ENCODE measurements around the gene EPHA5. TPM values are rescaled to one million over a fixed set of nuclear protein-coding genes. Genes with fewer than 3 reads are reported as not detected.

EPHA5 gene
- not detected for total RNA-seq

DNA sequence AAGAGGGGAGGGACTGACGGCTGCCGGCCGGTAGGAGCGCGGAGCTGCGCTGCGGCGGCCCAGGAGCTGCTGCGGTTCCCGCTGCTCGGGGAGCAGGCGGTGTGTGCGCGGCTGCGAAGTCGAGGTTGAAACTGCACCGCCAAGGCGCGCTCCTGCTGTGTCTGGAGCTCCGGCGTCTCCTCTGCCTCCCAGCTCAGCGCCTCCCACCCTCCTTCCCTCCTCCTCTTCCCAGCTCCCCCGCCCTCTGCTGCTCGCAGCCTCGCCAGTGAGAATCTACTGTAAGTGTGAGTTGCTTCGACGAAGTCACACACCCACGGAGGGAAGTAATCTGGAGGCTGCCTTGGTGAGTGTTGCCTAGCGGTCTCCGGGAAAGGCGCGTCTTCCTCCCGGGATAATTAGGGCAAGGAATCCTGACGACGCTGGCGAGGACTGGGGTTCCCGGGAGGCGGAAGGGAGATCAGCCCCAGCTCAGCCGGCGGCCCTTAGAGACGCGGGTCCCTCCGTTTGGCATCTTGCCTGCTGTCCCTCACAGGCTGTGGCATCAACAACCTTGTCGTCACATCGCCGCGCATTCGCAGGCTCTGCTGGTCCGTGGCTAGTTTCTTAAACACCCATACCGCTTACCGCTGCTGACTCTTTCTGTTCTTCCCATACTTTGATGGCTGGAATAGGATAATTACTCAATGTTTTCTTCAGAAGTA is at the start of gene EPHA5:
EPHA5 (minus strand) TSS at position 159 of the 701 bp plus-strand sequence. CDS start 747 bp downstream, outside the sequence.
- ATAC-seq, result peak; percentile 56

DNA sequence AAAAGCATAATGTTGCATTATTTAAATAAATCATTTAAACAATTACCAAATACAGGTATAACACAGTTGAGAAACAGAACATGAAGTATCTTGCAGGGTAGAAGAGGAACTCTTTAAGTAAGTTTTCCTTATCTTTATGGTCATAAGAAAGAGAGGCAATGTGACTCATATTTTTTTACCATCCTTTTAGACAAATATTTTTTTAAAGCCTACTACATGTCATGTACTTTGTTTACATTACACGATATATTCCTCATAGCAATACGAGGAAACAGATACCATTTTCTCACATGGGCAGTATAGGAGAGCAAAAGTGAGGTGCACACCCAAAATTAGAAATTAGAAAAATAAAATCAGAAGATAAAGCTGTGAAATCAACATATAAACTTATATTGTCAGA is 49.3 kb upstream of the EPHA5 start:
- no peak for ATAC-seq

DNA sequence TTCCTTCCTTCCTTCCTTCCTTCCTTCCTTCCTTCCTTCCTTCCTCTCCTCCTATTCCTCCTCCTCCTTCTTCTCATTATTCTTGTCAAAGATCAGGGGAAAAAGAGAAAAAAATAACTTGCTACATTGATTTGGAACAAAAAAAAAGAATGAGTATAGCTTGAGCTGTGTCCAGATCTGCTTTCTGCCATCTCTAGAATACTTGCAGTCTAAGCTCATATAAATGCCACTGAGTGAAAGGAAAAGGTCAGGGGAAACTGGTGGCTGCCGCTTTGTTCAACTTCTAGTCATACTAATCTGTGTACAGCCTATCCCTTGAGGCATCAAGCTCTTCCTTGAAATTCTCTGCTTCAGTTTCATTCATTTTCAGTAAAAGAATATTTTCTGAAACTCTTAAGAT is 28.3 kb upstream of the EPHA5 start:
- ATAC-seq, result no peak

DNA sequence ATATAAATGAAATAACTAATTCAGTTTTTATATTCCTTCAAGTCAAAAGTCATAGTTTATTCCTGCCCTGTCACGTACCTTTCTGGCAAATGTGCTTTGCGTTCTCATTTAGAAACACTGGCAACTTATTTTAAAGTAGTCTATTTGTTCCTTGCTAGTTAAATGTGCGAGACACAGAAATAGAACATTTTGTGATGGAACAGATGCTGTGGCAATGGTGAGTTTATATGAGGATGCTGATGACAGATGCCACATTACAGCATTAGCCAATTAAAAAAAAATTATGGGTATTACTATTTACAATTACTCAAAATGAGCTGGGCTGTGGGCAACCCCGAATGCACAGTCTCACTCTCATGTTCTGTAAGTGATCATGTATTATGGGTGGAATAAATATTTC is 26.1 kb upstream of the EPHA5 start:
- no peak for ATAC-seq

DNA sequence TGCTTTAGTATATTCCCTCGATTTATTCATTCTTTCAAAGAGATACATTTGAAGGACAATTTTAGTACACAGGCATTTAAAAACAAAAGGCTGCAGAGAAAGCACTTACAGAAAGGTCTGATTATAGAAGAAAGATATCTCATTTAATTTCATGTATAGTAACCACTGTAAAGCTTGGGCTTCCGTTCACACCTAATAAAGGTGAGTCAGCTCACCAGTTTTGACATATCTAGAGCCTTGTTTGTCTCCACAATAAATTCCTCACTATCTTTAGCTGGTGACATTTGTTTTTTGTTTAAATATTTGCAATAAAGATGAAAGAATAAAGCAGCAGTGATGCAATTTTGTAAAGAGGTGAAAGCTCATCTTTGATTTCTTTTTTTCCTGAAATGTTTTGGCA is 1.1 kb upstream of the EPHA5 start:
- no peak for ATAC-seq

GRCh38 chr4:65670020-65670330 is 314 bp downstream of the EPHA5 start:
- ATAC-seq, result no peak

GRCh38 chr4:65669111-65670019 is 924 bp downstream of the EPHA5 start:
- ATAC-seq, result no peak

- no peak for ATAC-seq
Measured at GRCh38 chr4:65668201-65669089, 1.8 kb downstream of the EPHA5 start.

DNA sequence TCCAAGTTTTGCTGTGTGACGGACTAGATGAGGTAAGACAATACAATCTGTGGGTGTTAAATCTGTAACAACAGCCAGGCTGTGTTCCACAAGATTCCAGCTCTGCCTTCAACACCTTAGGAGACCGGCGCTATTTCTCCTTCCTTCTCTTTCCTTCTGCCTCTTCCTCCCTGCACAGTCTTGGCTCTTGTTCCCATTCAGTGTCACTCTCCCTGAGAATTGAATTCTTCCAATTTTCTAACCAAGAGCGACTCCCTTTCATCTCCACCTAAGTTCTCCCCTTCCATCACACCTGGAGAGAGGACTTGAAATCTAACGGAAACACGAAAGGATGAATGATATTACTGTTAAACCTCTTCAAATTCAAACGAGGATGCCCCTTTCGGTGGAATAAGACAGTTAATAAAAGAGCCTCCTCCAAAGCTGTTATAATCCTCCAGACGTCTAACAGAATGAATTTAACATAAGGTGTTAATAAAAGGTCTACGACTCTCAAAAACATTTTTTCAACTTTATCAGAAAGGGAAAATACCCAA is 2.7 kb downstream of the EPHA5 start:
- no peak for ATAC-seq

DNA sequence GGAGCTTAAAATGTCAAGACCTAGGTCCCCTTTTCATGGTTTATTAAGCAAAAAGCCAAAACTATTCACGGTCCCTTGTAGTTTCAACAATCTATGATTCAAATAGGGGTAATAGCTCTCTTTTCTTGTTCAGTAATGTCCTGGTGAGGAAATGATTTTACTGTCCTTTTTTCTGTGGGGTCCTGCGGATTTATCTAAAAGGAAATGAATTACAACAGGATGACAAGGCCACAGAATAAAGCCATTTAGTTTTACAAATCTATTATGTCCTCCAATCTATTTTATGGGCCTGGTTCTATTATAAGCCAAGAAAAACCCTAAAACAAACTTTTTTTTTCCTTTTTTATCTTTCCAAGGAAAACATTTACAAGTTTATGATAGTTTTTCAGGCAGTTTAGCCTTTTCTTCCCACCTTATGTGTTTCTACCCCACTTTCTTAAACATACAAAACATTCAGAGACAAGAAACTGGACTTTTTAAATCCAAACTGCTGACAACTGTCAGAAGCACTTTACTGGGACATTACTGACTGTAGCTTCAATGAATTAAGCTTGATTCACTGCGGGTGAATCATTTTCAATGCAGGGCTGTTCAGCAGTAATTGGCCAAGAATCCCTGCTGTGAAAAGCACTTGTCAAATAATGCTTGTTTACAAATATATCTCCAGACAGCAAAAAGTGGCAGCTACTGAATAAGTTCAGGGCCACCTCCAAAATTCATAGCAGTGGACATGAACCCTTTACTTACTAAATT is 4.3 kb downstream of the EPHA5 start:
- no peak for ATAC-seq

DNA sequence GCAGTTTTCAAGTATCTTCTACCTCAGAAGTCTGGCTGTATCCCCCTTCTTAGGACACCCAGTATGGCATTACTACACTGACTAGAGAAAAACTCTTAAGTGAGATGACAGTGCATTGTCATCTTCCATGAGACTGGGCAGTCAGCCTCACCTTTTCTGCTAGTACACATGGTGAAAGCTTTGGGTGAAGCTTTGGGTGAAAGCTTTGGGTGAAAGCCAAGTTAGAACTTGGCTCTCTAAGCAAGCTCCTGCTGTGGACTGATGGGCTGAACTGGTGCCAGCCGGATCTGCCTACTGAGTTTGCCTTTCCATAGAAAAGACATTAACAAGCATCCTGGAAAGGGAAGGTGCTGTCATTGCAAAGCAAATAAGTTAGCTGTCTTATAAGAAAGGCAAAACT is 8.8 kb downstream of the EPHA5 start:
- ATAC-seq, result no peak

- ATAC-seq, result no peak
Measured at GRCh38 chr4:65658117-65658516, 12.2 kb downstream of the EPHA5 start.

GRCh38 chr4:65656008-65656407 is 14.3 kb downstream of the EPHA5 start:
- ATAC-seq, result no peak

DNA sequence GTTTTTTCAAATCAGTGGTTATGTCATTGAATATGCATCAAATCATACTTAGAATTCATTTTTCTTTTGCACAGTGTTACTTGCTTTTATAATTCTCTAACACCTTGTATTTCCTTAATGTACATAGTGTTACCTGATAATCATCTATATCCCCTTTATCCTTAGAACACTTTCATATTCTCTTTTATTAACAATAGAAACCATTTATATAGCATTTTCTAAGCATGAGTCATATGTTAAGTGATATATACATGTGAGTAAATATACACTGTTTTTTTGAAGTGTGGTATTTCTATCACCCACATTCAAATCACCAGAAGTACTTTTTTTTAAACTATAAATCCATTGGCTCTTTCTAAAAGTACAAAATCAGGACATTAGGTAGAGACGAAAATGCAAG is 15.3 kb downstream of the EPHA5 start:
- no peak for ATAC-seq

DNA sequence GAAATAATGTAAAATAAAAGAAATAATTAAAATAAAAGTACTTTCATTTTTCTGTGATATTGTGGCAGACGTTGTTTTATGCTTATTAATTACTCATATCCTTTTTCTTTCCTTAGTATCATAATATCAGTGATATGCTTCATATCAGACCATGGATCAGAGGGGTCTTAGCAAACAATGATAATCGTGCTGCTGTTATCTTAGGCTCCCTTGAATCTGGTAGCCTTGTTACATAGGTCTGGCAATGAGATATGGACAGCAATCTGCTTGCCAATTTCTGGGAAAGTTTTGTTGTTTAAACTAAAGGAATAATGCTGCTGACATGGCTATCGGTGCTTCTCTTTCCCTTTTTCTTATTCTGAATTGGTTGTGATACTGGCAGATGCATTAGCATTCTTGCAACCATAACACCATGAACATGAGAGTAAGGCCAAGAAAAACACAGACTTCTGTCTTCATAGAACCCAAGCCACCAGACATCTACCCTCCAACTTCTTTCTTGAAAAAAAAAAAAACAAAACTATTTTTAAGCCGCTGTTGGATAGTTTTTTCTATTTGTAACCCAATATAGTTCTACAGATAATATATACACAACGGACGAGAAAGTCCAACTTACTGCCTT is 16.4 kb downstream of the EPHA5 start:
- no peak for ATAC-seq

DNA sequence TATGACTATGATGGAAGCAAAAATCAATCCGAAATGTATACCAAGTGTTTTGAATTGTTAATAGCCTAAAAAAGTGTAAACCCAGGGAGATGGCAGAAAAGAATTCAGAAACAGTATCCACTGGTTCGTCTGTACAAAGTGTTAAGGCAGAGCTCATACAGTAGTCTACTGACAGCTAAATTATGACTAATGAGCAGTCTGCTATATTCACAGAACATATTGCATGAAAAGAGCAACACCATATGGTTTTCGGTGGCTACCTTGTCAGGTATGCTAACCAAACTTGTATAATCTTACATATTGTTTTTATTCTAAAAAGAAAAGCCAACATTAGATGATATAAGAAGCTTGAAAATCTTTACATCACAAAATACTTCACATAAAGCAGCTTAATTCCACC is 18.5 kb downstream of the EPHA5 start:
- no peak for ATAC-seq

DNA sequence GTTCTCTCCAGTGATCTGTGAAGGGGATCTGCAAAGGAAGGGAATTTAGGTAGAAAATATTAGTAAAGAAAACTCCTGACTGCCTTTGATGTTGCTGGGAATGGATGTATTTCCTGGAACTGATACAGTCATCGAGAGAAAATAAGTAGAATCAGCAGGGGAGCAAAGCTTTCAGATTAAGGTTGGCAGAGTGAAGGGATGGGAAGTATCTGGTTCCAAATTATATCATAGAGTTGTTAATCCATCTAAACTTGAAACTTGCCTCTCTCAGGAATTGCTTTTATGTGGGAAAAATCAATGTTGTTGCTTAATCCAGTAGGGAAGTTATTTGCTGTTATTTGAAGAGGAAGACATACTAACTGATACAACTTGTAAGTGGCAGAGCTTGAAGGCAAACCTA is 19.3 kb downstream of the EPHA5 start:
- ATAC-seq, result no peak

DNA sequence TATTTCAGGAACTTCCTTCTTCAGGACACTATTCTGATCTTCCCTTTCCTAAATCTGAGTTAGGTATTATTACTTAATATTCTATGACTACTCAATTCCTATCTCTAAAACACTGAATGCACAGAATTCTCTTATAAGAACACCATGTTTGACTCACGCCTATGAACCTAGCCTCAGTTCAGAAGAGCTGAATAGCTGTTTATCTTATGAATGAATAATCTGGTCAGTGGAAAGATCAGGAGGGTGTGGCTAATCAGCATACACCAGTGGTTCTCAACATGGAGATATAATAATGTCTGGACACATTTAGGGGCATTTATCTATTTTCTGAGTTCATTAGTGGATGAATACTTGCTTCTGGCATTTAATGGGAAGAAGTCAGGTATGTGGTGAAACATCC is 24.2 kb downstream of the EPHA5 start:
- ATAC-seq, result no peak

- no peak for ATAC-seq
Measured at GRCh38 chr4:65645185-65645584, 25.1 kb downstream of the EPHA5 start.

DNA sequence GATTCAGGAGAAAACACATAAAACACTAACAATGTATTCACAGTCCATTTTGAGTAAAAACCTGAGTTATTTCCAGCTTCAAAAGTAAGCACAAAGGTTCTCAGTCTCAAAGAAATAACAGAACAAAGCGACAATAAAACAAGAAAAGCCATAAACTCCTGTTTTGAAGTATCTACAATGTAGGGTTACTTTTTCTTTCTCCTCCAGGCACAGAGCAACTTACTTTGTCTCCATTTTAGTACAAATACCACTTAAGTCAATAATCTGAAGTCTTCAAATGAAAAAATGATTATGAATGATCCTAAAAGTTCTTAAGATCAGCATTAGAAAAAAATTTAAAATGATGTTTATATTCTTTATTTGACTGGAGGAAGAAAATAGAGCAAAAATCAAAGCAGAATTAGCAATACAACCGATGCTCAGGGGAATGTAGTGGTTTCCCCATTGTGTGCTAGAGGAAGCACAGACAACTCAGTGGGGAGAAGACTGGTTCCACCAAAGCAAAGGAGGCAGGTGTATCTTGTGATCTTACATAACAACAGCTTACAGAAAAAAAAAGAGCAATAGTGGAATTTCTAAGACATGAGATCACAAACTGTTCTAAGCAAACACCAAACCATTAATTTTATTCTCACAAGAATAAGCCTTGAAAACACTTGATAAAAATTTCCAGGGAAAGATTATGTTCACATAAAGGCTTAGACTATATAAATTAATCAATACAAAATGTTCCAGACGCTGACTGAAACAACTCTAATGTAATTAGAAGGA is 35.1 kb downstream of the EPHA5 start:
- no peak for ATAC-seq

- ATAC-seq, result no peak
Measured at GRCh38 chr4:65624651-65625050, 45.6 kb downstream of the EPHA5 start.
